Amniotic stem cell (primary cell): ENCODE data around the gene SULT2A1.
"Not testable (repeated sequence)": the region's sequence is repeated elsewhere in the genome, so short reads cannot be mapped to it uniquely, and the experiment has no call there.

ENCODE experiments used
- DNase-seq: peaks from one replicate; lab custom pipeline; 2025; lab: John Stamatoyannopoulos, UW

Gene SULT2A1

GRCh38 chr19:47886010-47886559, at the start of gene SULT2A1:
SULT2A1 (minus strand) TSS chr19:47886315; CDS start chr19:47886257, 58 bp downstream.
- no peak for DNase-seq

GRCh38 chr19:47928581-47928980, 42.5 kb upstream of the SULT2A1 start:
- DNase-seq: not testable (repeated sequence)

GRCh38 chr19:47920107-47920506, 34.0 kb upstream of the SULT2A1 start:
- not testable (repeated sequence) for DNase-seq

- not testable (repeated sequence) for DNase-seq
These were observed 24.1 kb upstream of the SULT2A1 start for GRCh38 chr19:47910191-47910590.

GRCh38 chr19:47909350-47909749, 23.2 kb upstream of the SULT2A1 start:
- not testable (repeated sequence) for DNase-seq

GRCh38 chr19:47901370-47901769, 15.3 kb upstream of the SULT2A1 start:
- no peak for DNase-seq

- no peak for DNase-seq
These were observed 13.2 kb upstream of the SULT2A1 start for GRCh38 chr19:47899335-47899734.

- DNase-seq: no peak
These were observed 11.7 kb upstream of the SULT2A1 start for GRCh38 chr19:47897861-47898260.

- DNase-seq: no peak
These were observed 10.7 kb upstream of the SULT2A1 start for GRCh38 chr19:47896773-47897172.

- DNase-seq: no peak
These were observed 9.9 kb upstream of the SULT2A1 start for GRCh38 chr19:47896019-47896418.

GRCh38 chr19:47895165-47895782, 9.2 kb upstream of the SULT2A1 start:
- no peak for DNase-seq

- DNase-seq: no peak
These were observed 6.0 kb upstream of the SULT2A1 start for GRCh38 chr19:47891923-47892666.

GRCh38 chr19:47891622-47891922, 5.5 kb upstream of the SULT2A1 start:
- no peak for DNase-seq

- no peak for DNase-seq
These were observed 4.9 kb upstream of the SULT2A1 start for GRCh38 chr19:47890865-47891621.

- no peak for DNase-seq
These were observed 1.1 kb downstream of the SULT2A1 start for GRCh38 chr19:47885067-47885463.

- DNase-seq: no peak
These were observed 3.2 kb downstream of the SULT2A1 start for GRCh38 chr19:47882890-47883289.

- DNase-seq: no peak
These were observed 4.4 kb downstream of the SULT2A1 start for GRCh38 chr19:47881757-47882156.

GRCh38 chr19:47879385-47879784, 6.7 kb downstream of the SULT2A1 start:
- not testable (repeated sequence) for DNase-seq

GRCh38 chr19:47878906-47879305, 7.2 kb downstream of the SULT2A1 start:
- DNase-seq: no peak

GRCh38 chr19:47865166-47865565, 20.9 kb downstream of the SULT2A1 start:
- DNase-seq: no peak

- peak; percentile 27 for DNase-seq
These were observed 22.6 kb downstream of the SULT2A1 start for GRCh38 chr19:47863514-47863936.

- DNase-seq: no peak
These were observed 24.5 kb downstream of the SULT2A1 start for GRCh38 chr19:47861630-47862029.
